Upper lobe of left lung (tissue), 4 donors: ENCODE results near the gene MORC2.

Source experiments
- EP300 ChIP-seq, 4 donors: sonication (generic); formaldehyde crosslinking; IDR thresholded peaks; one replicate each; pipeline ENCODE4 v1.5.1; 2017; ENCODE audit warnings: antibody characterized with exemption in 4 of 4, control low read depth in 2 of 4
- POLR2A ChIP-seq, 4 donors: fragments of 450-650 bp; IDR thresholded peaks; one replicate each; pipeline ENCODE4 v1.5.1; 2016 to 2017; ENCODE audit warnings: antibody characterized with exemption in 4 of 4, mild to moderate bottlenecking in 2 of 4
- POLR2AphosphoS5 ChIP-seq, 2 donors: sonication (generic); formaldehyde crosslinking; IDR thresholded peaks; one replicate each; pipeline ENCODE4 v1.5.1; 2017; ENCODE audit warnings: antibody characterized with exemption in 2 of 2

DNA sequence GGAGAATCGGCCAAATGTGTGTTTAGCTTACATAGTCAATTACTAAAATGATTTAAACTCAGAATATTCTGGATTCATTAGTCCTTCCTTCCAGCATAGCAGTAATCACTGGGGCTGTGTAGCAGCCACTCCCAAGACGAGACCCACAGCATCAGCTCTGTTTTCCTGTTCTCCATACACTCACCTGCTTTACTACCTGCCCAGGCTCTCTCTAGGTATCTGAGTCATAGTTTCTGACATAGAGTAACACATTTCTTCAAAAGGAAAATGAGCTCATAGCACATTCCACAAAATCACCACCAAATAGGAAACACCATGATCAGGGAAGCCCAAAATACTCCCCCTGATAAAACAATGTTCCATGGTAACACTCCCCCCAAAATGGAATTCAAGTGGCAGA lies 22.9 kb downstream of the MORC2 start:
- TF ChIP-seq EP300 (IDR thresholded peaks at IDR 0.05) = no peak
- TF ChIP-seq POLR2A (IDR thresholded peaks at IDR 0.05) = no peak
- TF ChIP-seq POLR2AphosphoS5 (IDR thresholded peaks at IDR 0.05) = no peak
